DND-41 (cell line): ENCODE results near the gene UHMK1.

Experiments used
- CTCF ChIP-seq: IDR thresholded peaks from 2 replicates; pipeline ENCODE4 v1.5.1; 2012; ENCODE audit warnings: borderline replicate concordance, low read length, moderate library complexity, mild to moderate bottlenecking; ENCODE audit not compliant: poor library complexity, severe bottlenecking; ENCODE audit errors: extremely low read depth
- EZH2 ChIP-seq: IDR thresholded peaks from 3 replicates; pipeline ENCODE4 v1.6.1; 2012; ENCODE audit warnings: borderline replicate concordance, low read depth, mild to moderate bottlenecking, moderate library complexity, low read length, inconsistent platforms; ENCODE audit not compliant: severe bottlenecking

GRCh38 chr1:162552684-162553252 lies 55.1 kb downstream of the UHMK1 start:
- TF ChIP-seq CTCF, result no peak
- no peak for TF ChIP-seq EZH2
